NOMO-1 (cell line): ENCODE results near the gene ENTPD6.
"Not testable (repeated sequence)": the region's sequence is repeated elsewhere in the genome, so short reads cannot be mapped to it uniquely, and the experiment has no call there.

ENCODE experiments used
- DNase-seq, 2 experiments: peaks; one replicate each; lab custom pipeline; 2025; ENCODE audit not compliant: unreplicated experiment in 2 of 2; lab: John Stamatoyannopoulos, UW

ENTPD6 gene

DNA sequence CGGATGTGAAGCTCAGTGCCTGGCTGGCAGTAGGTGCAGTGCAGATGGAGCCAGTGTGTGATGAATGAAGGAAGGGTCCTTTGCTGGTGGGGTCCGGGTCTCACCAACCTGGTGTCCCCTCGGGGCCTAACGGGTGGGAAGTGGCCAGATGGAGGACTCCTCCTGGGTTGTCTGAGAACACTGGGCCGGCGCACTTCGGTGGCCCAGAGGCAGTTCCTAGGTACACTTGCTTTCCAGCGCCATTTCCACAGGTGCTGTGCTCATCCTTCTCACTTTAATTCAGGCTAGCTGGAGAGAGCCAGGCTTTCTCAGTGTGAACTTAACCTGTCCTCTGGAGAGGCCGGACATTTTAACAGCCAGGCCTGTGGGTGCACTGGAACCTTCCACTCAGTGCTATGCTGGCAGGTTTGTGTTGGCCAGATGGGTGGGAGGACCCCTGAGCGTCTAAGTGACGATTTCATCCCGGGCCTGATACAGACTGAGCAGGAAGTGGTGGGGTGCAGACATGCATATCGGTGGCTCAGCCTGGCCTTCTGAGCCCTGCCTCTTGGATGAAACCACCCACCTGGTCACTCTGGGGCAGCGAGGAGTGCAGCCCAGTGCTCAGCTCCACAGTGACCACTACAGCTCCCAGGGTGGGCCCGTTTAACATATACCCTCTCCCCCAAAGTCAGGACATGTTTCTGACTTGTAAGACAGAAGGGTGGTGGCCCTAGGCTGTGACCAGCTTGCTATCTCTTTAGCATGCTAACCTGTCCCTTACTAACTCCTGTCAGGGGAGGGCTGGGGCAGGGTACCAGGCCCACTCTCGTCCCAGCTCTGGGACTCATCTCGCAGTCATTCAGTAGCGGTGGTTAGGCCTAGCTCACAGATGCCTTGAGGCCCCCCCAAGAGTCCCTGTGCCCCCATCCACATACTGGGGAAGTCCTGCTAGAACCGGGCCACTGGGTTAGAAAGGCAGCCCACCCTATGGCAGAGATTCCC is 44.2 kb downstream of the ENTPD6 start:
- no peak for DNase-seq

DNA sequence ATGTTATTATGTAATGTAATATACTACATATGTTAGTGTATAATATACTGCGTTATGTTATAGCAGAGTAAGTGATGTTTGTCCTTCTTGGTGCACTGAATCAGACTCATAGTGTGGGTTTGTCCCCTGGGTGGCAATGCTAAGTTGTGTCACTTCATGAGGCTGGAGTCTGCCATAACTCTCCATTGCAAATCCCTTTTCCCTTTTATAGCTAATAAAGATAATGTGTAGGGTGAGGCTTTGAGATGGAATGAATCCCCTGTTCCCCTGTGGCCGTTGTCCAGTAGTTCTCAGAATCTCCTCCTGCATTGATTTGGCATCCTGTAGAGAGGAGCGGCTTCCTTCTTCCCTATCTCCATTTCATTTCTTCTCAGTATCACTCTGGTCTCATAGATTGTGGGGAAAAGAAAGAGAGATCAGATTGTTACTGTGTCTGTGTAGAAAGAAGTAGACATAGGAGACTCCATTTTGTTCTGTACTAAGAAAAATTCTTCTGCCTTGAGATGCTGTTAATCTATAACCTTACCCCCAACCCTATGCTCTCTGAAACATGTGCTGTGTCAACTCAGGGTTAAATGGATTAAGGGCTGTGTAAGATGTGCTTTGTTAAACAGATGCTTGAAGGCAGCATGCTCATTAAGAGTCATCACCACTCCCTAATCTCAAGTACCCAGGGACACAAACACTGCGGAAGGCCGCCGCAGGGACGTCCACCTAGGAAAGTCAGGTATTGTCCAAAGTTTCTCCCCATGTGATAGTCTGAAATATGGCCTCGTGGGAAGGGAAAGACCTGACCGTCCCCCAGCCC is 45.5 kb downstream of the ENTPD6 start:
- DNase-seq = not testable (repeated sequence)

DNA sequence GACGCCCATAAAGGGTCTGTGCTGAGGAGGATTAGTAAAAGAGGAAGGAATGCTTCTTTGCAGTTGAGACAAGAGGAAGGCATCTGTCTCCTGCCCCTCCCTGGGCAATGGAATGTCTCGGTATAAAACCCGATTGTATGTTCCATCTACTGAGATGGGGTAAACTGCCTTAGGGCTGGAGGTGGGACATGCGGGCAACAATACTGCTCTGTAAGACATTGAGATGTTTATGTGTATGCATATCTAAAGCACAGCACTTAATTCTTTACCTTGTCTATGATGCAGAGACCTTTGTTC is 46.1 kb downstream of the ENTPD6 start:
- not testable (repeated sequence) for DNase-seq

DNA sequence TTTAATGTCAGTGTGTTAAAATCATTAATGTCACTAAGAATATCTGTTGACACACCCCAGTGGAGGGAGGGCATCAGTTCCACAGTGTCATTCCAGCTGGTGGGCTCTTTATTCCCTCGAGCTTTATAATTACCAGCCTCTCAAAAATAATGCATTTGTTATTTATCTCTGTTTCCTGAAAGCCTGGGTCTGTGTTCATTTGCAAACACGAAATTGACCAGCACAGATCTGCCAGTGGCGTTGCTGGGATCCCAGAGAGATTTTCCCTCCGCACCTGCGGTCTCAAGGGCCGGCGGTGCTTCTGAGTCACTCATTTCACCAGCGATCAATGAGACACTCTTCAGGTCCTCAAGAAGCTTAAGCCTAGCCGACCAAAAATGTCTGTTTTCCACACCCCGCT is 46.7 kb downstream of the ENTPD6 start:
- DNase-seq = no peak

DNA sequence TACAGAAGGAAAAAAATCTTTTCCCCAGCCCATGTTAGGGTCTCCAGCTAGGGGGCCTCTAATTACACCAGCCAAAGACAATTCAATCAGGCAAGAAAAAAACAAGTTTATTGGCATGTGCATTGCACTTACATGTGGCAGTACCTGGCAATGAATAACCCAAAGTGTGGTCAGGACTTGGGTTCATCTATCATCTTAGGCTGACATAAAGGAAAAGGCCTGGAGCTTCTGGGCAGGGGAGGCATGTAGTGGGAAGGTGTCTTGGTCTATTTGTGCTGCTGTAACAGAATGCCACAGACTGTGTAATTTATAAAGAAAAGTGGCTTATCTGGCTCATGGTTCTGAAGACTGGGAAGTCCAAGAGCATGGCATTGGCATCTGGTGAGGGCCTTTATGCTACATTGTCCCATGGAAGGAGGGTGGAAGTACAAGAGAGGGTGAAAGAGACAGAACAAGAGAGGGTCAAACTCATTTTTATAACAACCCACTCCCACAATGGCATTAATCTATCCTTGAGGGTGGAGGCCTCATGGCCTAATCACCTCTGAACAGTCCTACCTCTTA is 48.0 kb downstream of the ENTPD6 start:
- no peak for DNase-seq

DNA sequence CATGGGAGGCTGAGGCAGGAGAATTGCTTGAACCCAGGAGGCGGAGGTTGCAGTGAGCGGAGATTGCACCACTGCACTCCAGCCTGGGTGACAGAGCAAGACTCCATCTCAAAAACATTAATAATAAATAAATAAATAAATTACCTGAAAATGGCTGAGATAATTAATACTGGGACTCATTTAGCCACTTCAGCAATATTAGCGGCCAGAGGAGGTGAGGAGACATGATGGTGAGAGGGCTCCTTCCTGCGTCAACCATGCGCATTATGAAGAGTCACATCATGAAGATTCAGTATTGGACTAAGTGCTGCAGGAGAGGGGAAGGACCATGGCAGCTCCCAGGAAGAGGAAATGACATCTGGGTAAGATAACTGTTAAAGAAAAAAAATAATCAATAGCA is 49.5 kb downstream of the ENTPD6 start:
- no peak for DNase-seq

DNA sequence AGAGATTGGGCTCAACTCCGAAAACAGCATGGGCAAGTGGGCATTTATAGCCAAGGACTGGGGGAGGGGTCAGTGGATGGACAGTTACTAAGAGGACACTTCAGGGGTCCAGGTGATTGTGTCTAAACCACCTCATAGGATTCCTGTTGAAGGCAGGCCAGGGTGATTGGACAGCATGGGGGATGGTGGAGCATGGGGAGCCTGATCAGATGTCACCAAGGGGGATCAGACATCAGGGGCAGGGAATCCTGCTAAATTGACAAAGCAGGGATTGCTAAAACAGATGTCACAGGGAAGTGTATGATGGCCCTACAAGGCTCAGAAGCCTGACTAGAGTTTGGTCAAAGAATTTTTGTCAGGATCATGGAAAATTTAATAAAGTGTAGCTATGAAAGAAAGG is 49.9 kb downstream of the ENTPD6 start:
- DNase-seq = no peak

DNA sequence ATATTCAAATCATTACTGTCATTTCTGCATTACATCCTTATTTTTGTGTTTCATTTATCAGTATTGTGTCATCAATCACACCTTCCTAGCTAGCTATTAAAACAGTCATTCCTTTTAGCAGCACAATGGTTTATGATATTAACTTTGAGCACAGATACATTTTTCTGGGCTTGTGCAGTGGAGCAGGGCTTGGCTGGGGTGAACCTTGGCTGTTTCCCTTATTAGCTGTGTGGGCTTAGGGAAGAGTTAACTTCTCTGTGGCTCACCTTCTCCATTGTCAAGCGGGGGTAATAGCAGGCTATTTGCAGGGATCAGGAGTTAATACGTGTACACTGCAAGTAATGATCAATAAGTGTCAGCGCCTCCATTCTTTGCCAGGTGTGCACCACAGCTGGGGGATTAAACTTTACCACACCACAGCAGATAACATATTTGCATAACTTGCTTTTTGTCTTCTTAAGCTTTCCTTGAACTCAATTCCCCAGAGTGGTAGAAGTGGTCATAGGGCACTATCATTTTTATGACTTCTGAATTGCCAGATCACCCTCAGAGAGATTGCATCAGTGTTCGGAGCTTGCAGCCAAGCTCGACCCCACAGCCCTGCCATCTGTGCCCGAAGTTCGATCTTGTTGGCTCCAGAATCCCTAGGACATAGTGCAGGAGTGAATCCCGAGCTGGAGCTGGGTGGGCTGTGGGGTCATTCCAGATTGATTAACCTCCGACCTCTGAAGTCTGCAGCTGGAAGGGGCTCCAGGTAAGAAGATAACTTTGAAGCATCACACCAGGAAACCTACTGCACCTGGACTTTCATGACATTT is 50.9 kb downstream of the ENTPD6 start:
- DNase-seq = no peak

DNA sequence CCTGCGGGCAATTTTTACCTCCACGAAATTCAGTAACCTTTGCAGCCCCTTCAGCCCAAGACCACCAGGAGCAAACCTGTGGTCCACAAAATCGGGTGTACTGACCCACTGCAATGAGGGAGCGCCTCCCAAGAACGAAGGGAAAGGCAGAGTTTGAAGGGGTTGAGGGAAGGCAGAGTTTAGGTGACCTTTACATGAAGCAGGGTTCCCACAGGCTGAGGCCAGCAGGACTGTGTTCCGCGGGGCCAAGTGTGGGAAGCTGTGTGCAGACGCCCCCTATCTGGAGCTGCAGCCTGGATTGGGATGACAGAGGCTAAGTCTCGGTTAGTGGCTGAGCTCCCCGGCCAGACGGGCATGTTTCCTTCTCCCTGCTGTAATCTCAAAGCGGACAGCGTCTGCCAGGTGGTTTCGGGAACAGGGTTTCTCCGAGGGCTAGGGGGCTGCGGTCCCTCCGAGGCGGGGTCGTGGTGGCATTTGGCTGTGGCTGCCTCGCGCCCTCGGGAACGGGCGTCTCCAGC is 51.5 kb downstream of the ENTPD6 start:
- peak in 1 of 2 experiments; percentile 16 for DNase-seq

DNA sequence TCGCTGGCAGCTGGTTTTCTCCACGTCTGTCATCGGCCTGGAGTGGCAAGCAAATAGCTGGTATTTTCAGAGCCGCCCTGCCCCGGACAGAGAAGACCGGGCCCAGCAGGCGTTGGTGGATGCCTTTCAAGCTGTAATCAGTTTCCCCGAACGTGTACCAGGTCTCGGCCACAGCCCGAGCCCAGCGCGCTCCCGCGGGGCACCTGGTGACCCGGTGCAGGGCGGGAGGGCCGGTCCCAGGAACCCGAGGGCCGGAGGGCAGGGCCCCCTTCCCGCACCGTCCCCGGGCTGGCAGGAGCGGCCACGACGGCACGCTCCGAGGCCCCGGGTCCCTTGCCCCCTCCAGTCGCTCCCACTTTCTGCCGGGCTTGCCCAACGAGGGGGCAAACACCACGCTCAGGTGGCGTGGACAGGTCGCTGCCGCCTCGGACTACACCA is 52.0 kb downstream of the ENTPD6 start:
- no peak for DNase-seq

DNA sequence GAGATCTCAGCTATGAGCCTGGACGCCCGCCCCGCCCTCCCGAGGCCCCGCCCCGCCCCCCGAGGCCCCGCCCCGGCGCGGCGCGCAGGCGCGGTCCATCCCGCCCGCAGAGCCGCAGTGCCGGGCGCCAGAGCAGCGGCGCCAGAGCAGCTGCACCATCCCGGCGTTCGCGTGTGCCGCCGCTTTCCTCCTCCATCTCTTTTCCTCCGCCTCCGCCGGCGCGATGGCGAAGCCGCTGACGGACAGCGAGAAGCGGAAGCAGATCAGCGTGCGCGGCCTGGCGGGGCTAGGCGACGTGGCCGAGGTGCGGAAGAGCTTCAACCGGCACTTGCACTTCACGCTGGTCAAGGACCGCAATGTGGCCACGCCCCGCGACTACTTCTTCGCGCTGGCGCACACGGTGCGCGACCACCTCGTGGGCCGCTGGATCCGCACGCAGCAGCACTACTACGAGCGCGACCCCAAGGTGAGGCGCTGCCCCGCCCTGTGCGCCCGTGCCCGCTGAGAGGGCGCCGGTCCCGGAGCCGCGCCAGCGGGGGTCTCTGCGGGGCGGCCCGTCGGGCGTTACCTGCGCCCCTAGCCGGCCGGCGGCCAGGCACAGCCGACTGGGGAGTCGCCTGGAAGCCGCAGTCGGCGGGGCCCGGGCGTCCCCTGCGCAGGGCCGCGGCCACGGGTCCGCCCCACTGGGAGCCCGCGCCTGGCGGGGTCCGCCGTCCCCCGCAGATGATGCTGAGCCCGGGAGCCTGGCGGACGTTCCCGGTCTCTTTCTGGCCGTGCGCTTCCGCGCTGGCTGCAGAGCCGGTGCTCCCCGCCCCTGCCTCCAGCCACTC is 52.7 kb downstream of the ENTPD6 start, which contains the start of gene PYGB:
Gene PYGB, plus strand, starts transcription at position 130 of the 830 bp plus-strand sequence. Its CDS starts 94 bp downstream, at position 224.
- DNase-seq = peak; percentile 76 to 85

DNA sequence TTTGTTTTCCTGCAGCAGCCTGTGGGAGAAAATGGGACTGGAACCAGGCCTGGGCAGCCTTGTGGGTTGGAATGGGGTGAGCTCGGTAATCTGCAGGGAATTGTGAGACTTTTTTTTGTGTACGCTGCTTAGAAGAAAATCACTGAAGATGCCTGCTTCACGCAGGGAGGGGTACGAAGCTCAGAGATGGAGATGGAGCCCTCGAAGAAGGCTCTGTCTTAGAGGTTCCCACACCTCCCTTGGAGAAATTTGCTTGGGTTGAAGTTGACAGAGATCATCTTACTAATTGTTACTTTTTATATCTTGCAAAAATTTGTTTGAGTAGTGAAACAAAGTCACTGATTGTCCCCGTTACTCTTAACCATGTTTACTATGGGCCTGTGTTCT is 53.3 kb downstream of the ENTPD6 start:
- DNase-seq = peak in 1 of 2 experiments; percentile 18

DNA sequence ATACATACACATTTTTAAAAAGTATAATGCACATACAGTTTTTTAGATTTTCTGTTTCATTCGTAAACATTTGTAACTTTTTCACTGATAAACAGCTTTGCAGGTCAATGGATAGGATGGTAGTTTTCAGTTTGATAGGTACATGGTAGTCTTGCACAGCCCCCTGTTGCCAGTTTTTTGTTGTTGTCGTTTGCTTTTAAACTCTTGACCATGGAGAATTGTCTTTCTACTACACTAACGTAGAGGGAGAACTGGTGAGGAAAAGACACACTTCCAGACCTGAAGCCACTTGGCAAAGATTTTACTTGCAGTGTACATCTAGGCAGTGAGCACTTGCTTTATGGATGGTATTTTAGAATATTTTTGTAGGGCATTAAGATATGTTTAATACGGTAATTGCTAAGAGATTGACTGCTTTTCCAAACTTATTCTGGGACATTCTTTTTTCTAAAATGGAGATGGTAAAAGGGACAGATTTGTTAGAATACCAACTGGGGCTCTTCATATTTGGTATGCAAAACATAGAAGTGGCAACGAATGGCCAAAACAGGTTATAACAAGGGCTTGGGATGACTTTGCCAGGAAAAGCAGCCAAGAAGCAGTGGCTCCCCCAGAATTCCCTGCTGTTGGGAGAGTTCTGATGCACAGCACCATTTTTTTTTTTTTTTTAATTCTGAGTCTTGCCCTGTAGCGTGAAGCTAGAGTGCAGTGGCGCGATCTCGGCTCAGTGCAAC is 53.9 kb downstream of the ENTPD6 start:
- no peak for DNase-seq

DNA sequence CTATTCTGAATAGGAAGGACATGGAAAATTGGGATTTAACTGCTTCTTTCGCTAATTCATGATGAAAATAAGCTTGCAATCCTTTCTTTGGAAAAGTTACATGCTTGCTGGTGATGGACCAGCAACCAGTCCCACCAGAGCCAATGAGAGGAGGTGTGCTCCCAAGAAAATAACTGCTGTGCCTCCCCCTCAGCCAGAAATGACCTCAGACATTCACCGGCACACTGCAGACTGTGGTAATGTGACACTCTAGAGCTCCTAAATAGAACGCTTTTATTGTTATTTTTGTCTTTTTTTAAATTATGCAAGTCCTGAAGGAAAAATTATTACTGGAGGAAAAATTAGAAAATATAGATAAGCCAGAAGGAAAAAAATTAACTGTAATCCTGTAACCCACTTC is 55.0 kb downstream of the ENTPD6 start:
- DNase-seq = no peak

DNA sequence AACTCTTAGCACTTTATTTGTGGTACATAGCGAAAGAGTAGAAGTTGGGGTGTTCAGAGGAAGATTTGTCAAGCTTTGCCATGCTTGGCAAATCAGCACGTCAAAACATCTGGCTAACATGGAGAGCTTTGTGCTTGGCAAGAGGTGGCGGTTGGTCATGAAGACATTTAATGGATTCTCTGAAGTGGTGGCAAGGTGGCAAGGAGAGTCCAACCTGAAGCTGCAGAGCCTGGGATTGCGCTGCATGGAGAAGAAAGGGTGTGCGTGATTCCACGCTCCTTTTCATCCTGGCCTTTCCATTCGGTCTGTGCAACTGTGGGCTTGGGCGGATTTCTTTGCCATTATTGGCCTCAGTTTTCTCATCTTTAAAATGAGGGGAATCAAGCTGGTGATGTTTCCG is 55.5 kb downstream of the ENTPD6 start:
- DNase-seq = no peak

DNA sequence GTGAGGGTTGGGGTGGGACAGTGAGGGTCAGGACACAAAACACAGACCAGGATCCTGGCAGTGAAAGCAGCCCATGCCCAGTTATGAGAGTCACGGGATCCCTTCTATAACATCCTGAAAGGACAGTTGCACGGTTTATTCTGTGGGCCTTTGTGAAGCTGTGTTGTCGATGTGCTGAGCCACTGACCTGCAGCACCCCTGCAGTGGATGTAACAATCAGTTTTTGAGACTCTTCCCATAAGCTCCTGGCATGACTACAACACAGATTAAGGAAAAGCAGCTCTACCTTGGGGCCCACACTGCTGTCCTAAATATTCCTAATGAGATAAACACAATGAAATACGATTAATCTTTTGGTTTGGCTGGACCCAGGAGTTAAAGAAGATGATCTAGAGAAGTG is 56.0 kb downstream of the ENTPD6 start:
- DNase-seq = no peak

DNA sequence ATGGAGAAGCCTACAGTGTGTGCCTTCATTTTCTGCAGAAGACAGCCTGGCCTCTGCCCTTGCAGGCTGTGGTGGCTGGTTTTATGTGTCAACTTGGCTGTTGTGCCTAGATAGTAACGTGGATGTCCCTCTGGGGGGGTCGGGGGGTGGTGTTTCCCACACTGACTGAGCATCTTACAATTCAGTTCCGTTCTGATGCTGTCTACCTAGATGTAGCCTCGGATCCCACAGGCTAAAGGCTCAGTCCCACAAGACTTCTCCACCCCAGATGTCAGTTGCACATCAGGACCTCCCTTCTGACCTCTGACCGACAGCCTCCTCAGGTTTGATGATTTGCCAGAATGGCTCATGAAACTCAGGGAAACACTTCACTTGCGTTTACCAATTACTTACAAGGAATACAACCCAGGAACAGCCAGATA is 56.7 kb downstream of the ENTPD6 start:
- no peak for DNase-seq

DNA sequence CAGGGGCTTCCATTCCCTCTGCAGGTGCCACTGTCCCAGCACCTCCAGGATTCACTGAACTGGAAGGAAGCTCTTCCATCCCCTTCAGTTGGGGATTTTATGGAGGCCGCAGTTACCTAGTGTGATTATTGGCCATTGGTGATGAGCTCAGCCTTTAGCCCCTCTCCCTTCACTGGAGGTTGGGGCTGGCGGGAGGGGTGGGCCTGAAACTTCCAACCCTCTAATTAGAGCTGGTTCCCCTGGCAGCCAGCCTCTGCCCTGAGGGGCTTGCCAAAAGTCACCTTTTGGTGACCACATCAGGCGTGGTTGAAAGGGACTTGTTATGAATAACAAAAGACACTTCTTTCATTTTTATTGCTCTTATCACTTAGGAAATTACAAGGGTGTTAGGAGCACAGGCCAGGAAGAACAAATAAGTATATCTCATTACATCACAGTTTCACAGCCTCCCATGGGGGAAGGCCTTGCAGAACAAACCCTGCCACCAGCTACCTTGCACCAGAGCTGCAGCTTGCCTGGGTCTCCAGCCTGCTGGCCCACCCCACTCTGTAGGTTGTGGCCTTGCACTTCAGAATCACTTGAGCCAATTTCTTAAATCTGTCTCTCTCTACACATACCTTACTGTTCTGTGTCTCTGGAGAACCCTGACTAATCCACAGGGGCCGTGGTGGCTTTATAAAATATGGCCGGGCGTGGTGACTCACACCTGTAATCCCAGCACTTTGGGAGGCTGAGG is 57.3 kb downstream of the ENTPD6 start:
- DNase-seq = no peak
